Stimulated activated CD4-positive, alpha-beta T cell treated with anti-CD3 and anti-CD28 coated beads, Interleukin-1b, Interleukin-23, amount 100 ng/mL, for 48 hours (primary cell): ENCODE data around the gene PAOX.
A peak's percentile ranks its signal among the peaks of the same experiment; 100 is the strongest.

Experiments used
- DNase-seq: peaks from one replicate; pipeline ENCODE4 v3.0.0-alpha.2; 2020

PAOX gene

GRCh38 chr10:133388236-133388972, 9.3 kb downstream of the PAOX start:
- DNase-seq: no peak

- peak; percentile 46 for DNase-seq
Measured at GRCh38 chr10:133388973-133389818, 10.1 kb downstream of the PAOX start.

- no peak for DNase-seq
Measured at GRCh38 chr10:133390597-133391248, 11.7 kb downstream of the PAOX start.

GRCh38 chr10:133391249-133391635, 12.2 kb downstream of the PAOX start:
- DNase-seq: no peak

DNA sequence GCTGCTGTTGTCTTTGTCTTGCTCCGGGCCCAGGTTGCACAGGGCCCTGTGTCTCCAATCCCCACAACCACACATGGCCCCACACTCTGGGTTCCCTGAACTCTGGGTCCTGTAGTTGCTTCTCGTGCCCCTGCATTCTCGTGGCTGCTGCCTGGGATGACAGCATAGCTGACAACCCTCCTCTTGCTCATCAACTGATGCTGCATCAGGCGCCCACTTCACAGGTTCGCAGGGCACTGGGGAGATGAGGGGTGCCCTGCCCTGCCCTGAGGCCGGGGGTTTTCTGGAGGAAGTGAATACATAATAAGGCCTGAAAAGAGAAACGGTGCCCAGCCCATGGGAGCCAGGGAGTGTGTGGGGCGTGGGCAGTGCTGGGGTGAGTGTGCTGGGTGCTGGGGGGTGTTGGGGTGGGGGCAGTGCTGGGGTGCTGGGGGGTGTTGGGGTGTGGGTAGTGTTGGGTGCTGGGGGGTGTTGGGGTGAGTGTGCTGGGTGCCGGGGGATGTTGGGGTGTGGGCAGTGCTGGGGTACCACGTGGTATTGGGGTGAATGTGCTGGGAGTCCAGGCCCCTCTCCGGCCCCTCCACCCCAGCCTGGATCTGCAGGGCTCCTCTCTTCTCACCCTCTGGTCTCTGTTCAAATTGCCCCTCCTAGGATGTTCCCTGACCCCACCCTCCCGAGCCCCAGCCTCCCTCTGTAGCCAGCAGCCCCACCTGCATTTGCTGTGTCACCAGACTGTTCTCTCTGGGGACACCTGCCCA, 12.9 kb downstream of the PAOX start:
- peak; percentile 60 for DNase-seq

GRCh38 chr10:133393401-133394063, 14.5 kb downstream of the PAOX start:
- no peak for DNase-seq

DNA sequence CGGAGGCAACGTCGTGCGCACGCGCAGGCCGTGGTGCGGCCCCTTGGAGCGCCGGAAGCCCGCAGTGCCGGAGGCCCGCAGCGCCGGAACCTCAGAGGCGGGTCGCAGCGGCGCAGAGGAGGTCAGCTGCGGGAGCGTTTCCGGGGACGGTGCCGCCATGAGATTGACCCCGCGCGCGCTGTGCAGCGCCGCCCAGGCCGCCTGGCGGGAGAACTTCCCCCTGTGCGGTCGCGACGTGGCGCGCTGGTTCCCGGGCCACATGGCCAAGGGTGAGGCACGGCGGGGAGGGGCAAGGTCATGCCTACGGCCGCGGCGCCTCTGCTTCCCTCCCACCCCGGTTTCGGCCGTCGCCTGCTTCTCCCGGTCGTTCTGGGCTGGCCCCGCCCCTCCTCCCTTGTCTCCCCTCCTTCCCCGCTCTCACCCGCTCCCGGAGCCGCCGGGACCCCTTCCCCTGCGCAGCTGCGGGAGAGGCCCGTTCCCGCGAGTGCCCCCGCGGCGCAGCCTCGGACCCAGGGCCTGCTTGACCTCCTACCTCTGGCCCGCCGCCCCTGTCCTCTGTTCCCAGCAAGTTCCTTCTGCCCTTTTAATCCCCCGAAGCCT, 15.1 kb downstream of the PAOX start, which contains the start of gene MTG1:
TSS of gene MTG1 (plus strand) at position 94 of the 600 bp plus-strand sequence. CDS start at position 158, 64 bp downstream.
- peak; percentile 93 for DNase-seq

- no peak for DNase-seq
Measured at GRCh38 chr10:133394801-133395221, 15.7 kb downstream of the PAOX start.

DNA sequence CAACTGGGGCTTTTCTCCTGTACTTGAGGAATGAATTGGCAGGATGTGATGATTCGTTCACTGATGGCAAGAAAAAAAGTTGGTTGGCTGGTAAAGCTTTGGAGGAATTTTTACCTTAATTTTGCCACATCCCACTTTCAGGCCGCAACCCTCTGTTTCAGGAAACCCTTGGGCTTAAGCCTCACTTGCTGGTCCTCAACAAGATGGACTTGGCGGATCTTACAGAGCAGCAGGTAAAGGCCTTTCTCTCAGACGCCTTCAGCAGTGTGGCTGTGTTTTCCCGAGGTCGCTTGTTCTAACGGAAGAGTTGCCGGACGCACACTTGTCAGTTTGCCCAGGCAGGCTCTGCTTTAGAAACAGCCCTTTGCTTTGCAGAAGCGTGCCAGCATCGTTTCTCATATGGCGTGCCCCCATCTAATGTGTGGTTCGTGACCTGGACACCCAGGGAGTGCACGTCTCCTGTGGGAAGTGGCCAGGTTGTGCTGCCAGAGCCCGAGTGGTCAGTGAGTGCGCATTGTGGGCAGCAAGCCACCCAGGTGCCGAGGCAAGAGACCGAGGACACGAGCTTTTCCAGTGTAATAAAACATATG, 17.1 kb downstream of the PAOX start:
- DNase-seq: no peak

DNA sequence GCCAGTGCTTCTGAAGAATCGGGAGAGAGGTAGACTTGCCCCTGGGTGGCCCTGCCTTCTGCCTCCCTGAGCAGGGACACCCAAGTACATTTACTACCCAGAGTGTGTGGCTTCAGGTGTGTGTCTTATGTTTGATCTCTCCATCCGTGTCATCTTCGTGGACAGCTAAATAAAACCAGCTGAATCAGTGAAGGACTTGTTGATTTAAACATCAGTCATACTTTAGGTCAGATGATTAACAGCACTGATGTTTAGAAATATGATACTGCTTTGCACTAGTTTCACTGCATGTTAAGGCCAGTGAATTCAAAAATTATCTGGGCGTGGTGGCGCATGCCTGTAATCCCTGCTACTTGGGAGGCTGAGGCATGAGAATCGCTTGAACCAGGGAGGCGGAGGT, 18.9 kb downstream of the PAOX start:
- DNase-seq: no peak

- no peak for DNase-seq
Measured at GRCh38 chr10:133399123-133399601, 20.1 kb downstream of the PAOX start.

DNA sequence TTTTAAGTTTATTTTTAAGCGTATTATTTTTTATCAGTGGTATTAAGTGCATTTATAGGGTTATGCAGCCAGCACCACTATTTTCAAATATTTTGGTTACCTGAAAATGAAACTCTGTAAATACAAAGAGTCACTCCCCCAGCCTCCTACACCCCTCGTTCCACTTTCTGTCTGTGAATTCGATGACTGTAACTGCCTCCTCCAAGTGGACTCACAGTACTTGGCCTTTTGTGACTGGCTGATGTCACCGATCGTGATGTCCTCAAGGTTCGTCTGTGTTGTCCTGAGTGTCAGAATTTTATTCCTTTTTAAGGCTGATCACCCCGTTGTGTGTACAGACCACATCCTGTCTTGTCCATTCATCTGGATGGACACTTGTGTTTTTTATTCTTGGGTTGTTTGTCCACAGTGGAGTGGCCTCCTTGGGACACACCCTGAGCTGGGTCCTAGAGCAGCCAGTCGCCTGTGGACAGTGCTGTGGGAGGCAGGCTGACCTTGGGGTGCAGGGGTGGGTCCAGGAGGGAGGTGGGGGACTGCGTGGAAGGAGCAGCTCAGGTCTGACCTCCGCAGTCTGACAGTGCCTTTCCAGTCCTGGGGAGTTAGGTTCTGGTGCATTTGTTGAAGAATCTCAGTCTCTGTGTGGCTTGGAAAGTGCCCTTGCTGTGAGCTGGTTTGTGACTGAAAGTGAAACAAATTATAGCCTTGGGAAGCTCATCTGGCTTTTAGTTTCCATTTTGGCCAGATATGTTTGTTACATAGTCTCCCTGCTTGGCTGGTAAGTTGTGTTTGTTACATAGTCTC, 21.8 kb downstream of the PAOX start:
- no peak for DNase-seq

GRCh38 chr10:133401500-133401899, 22.4 kb downstream of the PAOX start:
- DNase-seq: no peak

DNA sequence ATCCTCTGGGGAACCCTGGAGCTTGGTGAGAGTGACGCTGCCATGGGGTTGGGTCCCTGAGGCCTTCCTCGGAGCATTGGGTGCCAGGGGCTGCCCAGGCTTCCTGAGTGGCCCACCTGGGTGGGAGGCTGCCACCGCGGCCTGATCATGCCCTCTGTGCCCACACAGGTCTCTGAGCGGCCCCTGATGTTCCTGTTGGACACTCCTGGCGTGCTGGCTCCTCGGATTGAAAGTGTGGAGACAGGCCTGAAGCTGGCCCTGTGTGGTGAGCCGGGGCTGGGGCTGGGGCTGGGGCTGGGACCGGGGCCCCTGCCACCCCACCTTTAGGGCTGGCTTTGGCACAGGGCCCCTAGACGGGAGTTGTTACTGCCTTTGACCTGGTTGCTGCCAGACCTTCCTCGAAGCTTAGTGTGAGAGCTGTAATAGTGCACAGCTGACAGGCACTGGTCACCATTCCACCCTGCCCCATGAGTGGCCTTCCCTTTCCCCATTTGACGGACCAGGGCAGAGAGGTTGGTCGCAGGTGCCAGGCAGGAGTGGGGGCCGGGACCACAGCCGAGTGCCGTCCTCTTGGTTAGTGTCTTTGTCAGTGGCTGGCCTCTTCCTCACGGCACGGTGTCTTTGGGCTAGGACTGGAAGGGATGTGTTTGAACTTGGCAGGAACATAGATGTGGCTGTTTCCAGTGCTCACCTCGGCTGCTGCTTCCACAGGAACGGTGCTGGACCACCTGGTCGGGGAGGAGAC, 23.1 kb downstream of the PAOX start:
- no peak for DNase-seq

- no peak for DNase-seq
Measured at GRCh38 chr10:133403359-133403758, 24.3 kb downstream of the PAOX start.

DNA sequence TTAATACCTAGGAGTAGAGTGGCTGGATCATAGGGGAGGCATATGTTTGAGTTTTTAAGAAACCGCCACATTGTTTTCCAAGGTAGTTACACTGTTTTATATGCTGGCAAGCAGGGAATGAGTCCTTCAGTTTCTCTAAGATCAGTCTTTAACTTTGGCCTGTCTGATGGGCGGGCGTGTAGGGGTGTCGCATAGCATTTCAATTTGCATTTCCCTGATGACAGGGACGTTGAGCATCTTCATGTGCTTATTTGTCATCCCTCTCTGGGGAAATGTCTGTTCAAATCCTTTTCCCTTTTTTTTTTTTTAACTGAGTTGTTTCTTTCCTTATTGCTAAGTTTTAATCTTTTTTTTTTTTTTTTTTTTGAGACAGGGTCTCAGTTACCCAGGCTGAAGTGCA, 24.7 kb downstream of the PAOX start:
- no peak for DNase-seq

DNA sequence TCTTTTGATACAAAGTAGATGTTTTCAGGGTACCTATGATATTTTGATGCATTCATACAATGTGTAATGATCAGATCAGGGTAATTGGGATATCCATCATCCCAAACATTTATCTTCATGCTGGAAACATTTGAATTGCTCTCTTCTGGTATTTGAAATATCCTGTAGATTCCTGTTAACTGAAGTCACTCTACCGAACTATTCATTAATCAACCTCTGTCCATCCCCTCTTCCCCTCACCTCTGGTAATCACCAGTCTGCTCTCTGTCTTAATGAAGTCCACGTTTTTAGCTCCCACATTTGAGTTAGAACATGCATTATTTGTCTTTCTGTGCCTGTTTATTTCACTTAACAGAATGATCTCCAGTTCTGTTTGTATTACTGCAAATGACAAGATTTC, 26.2 kb downstream of the PAOX start:
- no peak for DNase-seq

DNA sequence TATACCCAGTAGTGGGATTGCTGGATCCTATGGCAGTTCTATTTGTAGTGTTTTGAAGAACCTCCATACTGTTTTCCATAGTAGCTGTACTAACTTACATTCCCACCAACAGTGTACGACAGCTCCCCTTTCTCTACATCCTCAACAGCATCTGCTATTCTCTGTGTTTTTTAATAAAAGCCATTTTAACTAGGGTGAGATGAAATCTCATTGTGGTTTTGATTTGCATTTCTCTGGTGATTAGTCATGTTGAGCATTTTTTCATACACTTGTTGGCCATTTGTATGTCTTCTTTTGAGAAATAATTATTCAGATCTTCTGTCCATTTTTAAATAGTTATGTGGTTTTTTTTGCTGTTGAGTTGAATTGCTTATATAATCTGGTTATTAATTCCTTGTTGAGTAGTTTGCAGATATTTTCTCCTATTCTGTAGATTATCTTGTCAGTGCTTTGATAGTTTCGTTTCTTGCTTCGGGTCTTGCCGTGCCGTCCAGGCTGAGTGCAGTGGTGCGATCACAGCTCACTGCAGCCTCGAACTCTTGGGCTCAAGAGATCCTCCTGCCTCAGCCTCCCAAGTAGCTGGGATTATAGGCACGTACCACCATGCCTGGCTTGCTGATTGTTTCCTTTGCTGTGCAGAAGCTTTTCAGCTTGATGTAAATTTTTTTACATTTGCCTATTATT, 26.9 kb downstream of the PAOX start:
- DNase-seq: no peak
